HEK293T (cell line): ENCODE measurements around the gene GSAP.

Source experiments
- ARNT ChIP-seq: fragments of 450-650 bp; IDR thresholded peaks from 2 replicates; pipeline ENCODE4 v1.6.1; 2017; ENCODE audit warnings: mild to moderate bottlenecking
- BHLHE40 ChIP-seq: fragments of 450-650 bp; IDR thresholded peaks from 2 replicates; pipeline ENCODE4 v1.6.1; 2016; ENCODE audit warnings: mild to moderate bottlenecking, moderate library complexity, borderline replicate concordance
- CTBP1 ChIP-seq: fragments of 450-650 bp; IDR thresholded peaks from 2 replicates; pipeline ENCODE4 v1.6.1; 2016; ENCODE audit warnings: borderline replicate concordance
- ELF4 ChIP-seq: fragments of 450-650 bp; IDR thresholded peaks from 2 replicates; pipeline ENCODE4 v1.6.1; 2017; ENCODE audit warnings: antibody characterized with exemption
- FOXA1 ChIP-seq: fragments of 450-650 bp; IDR thresholded peaks from 2 replicates; pipeline ENCODE4 v1.6.1; 2016; ENCODE audit warnings: mild to moderate bottlenecking
- FOXK2 ChIP-seq: fragments of 450-650 bp; IDR thresholded peaks from 2 replicates; pipeline ENCODE4 v1.6.1; 2016; ENCODE audit warnings: mild to moderate bottlenecking
- FOXM1 ChIP-seq: fragments of 450-650 bp; IDR thresholded peaks from 2 replicates; pipeline ENCODE4 v1.6.1; 2017; ENCODE audit warnings: mild to moderate bottlenecking, borderline replicate concordance
- PKNOX1 ChIP-seq: fragments of 450-650 bp; IDR thresholded peaks from 2 replicates; pipeline ENCODE4 v1.6.1; 2016
- SP1 ChIP-seq: fragments of 450-650 bp; IDR thresholded peaks from 2 replicates; pipeline ENCODE4 v1.6.1; 2017
- SUZ12 ChIP-seq: fragments of 450-650 bp; IDR thresholded peaks from 2 replicates; pipeline ENCODE4 v1.6.1; 2016; ENCODE audit warnings: mild to moderate bottlenecking
- TARDBP ChIP-seq: fragments of 450-650 bp; IDR thresholded peaks from 2 replicates; pipeline ENCODE4 v1.6.1; 2016
- ZNF384 ChIP-seq: fragments of 450-650 bp; IDR thresholded peaks from 2 replicates; pipeline ENCODE4 v1.6.1; 2016

GRCh38 chr7:77455321-77455720 is 39.2 kb upstream of the GSAP start:
- no peak for TF ChIP-seq SP1
- no peak for TF ChIP-seq BHLHE40
- no peak for TF ChIP-seq TARDBP
- no peak for TF ChIP-seq ELF4
- TF ChIP-seq PKNOX1, result no peak
- TF ChIP-seq ZNF384, result no peak
- TF ChIP-seq SUZ12, result no peak
- no peak for TF ChIP-seq FOXM1
- TF ChIP-seq FOXA1, result no peak
- no peak for TF ChIP-seq CTBP1
- TF ChIP-seq FOXK2, result no peak
- TF ChIP-seq ARNT, result no peak
